ENCODE measurements around the gene ZNF577. TPM values are rescaled to one million over a fixed set of nuclear protein-coding genes. Genes with fewer than 3 reads are reported as not detected.

Gene ZNF577
- total and polyA plus RNA-seq, 7 donors = 3.1 to 10.4 (median 5.1) TPM

DNA sequence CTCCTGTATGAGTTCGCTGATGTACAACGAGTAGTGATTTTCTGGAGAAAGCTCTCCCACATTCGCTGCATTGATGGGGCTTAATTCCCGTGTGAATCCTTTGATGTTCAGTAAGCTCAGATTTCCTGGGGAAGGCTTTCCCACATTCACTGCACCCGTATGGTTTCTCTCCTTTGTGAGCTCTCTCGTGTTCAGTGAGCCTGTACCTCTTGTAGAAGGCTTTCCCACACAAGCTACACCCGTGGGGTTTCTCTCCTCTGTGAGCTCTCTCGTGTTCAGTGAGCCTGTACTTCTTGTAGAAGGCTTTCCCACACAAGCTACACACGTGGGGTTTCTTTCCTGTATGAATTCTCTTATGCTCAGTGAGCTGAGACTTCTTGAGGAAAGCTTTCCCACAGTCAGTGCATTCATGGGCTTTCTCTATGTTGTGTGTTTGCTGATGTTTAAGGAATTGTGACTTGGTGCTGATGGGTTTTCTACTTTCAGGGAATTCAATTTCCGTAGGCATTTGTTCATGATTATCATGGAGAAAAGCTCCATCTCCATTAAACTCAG, 3.5 kb upstream of the ZNF577 start:
- peaks cover 6% of the 10 kb centered on the region for H3K4me1 ChIP-seq
- no peak overlapping the region for H3K27ac ChIP-seq
- intact Hi-C loops (cut with DNase I) = no loop called here
- no peak for ATAC-seq
- no peaks in the 10 kb centered on the region for H3K27me3 ChIP-seq (ENCODE audit: insufficient read depth in 3 of 3, low read length in 2 of 3)
- H3K36me3 ChIP-seq (ENCODE audit: insufficient read depth in 1 of 2, low read depth in 1 of 2) = peaks cover 43 to 69% of the 10 kb centered on the region in 2 donors
- no peak overlapping the region for H3K4me3 ChIP-seq
- WGBS, 3 donors = 97 to 98% (median 98%) methylated on average over 10 of the region's 10 CpGs
- peaks cover 67% of the 10 kb centered on the region for H3K9me3 ChIP-seq
- no peak for DNase-seq
- TF ChIP-seq CTCF (IDR thresholded peaks at IDR 0.05) = no peak

DNA sequence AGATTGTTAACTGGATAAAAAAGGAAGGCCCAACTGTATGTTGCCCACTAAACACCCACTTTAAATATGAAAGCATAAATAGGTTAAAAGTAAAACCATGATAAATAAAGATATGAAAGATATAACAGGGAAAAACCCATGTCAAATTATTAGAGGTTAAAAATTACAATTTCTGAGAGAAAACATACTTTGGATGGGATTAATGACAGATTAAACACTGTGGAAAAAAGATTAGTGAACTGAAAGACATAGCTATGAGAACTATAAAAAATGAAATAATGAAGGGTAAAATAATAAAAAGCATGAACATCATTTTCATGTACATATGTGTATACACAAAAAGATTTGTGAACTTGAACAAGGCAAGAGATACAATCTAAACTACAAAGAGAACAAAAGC, 2.2 kb upstream of the ZNF577 start:
- no peak overlapping the region for H3K4me3 ChIP-seq
- H3K27ac ChIP-seq = no peak overlapping the region
- peaks cover 65% of the 10 kb centered on the region for H3K9me3 ChIP-seq
- ATAC-seq (no peak), DNase-seq (no peak)
- intact Hi-C loops (cut with DNase I) = no loop called here
- no peak for TF ChIP-seq CTCF (IDR thresholded peaks at IDR 0.05)
- H3K4me1 ChIP-seq = peaks cover 6% of the 10 kb centered on the region
- no peaks in the 10 kb centered on the region for H3K27me3 ChIP-seq (ENCODE audit: insufficient read depth in 3 of 3, low read length in 2 of 3)
- peaks cover 35 to 56% of the 10 kb centered on the region in 2 donors for H3K36me3 ChIP-seq (ENCODE audit: insufficient read depth in 1 of 2, low read depth in 1 of 2)

- intact Hi-C loops (cut with DNase I) = no loop called here
Observed at GRCh38 chr19:51884713-51885112, 3.0 kb downstream of the ZNF577 start.

DNA sequence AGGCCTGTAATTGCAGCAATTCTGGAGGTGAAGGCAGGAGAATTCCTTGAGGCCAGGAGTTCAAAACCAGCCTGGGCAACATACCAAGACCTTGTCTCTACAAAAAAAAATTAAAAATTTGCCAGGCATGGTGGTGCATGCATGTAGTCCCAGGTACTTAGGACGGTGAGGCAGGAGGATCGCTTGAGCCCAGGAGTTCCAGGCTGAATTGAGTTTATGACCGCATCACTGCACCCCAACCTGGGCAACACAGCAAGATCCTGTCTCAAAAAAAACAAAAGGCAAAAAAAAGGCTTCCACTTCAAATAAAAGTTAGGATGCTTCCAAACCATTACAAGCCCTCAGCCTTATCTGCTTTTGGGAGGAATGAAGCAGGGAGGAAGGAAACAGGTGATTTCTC, 5.2 kb downstream of the ZNF577 start:
- Histone ChIP-seq H3K27me3 (ENCODE audit: insufficient read depth in 3 of 3, low read length in 2 of 3) (no peaks in the 10 kb centered on the region), H3K27ac (no peak overlapping the region), H3K9me3 (peaks cover 23% of the 10 kb centered on the region), H3K4me1 (peaks cover 6% of the 10 kb centered on the region), H3K4me3 (no peak overlapping the region), H3K36me3 (ENCODE audit: insufficient read depth in 1 of 2, low read depth in 1 of 2) (peaks cover 14 to 36% of the 10 kb centered on the region in 2 donors)
- 98 to 99% (median 99%) methylated on average over 3 of the region's 3 CpGs for WGBS, 3 donors
- DNase-seq (no peak), ATAC-seq (no peak)
- TF ChIP-seq CTCF (IDR thresholded peaks at IDR 0.05) = no peak
- intact Hi-C loops (cut with DNase I) = no loop called here

More at GRCh38 chr19:51884713-51885112, 3.0 kb downstream of the ZNF577 start:
- no peak for DNase-seq
- Histone ChIP-seq H3K27me3 (ENCODE audit: insufficient read depth in 3 of 3, low read length in 2 of 3) (no peaks in the 10 kb centered on the region), H3K27ac (no peak overlapping the region), H3K4me3 (no peak overlapping the region), H3K4me1 (peaks cover 6% of the 10 kb centered on the region), H3K9me3 (peaks cover 27% of the 10 kb centered on the region), H3K36me3 (ENCODE audit: insufficient read depth in 1 of 2, low read depth in 1 of 2) (peaks cover 9 to 19% of the 10 kb centered on the region in 2 donors)
- no peak for ATAC-seq
- WGBS, 3 donors = 93 to 98% (median 97%) methylated on average over 2 of the region's 2 CpGs
- TF ChIP-seq CTCF (IDR thresholded peaks at IDR 0.05) = no peak

DNA sequence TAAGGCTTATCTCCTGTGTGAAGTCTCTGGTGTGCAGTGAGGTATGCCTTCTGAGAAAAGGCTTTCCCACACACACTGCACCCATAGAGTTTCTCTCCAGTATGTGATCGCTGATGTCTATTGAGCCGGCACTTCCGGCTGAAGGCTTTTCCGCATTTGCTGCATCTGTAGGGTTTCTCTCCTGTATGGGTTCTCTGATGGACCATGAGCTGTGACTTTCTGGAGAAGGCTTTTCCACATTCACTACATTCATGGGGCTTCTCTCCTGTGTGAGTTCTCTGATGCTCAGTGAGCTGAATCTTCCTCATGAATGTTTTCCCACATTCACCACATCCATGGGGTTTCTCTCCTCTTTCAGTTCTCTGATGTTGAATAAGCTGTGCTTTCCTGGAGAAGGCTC, 14.7 kb downstream of the ZNF577 start:
- peaks cover 59% of the 10 kb centered on the region for H3K9me3 ChIP-seq
- WGBS, 3 donors = 98 to 99% (median 98%) methylated on average over 4 of the region's 4 CpGs
- no peak overlapping the region for H3K27ac ChIP-seq
- H3K4me3 ChIP-seq = no peak overlapping the region
- no peak for ATAC-seq
- intact Hi-C loops (cut with DNase I) = no loop called here
- no peaks in the 10 kb centered on the region for H3K4me1 ChIP-seq
- TF ChIP-seq CTCF (IDR thresholded peaks at IDR 0.05) = no peak
- H3K36me3 ChIP-seq (ENCODE audit: insufficient read depth in 1 of 2, low read depth in 1 of 2) = peaks cover 37 to 57% of the 10 kb centered on the region in 2 donors
- no peaks in the 10 kb centered on the region for H3K27me3 ChIP-seq (ENCODE audit: insufficient read depth in 3 of 3, low read length in 2 of 3)
- DNase-seq = no peak

All from psoas muscle (tissue), 8 donors.